GM12878 (cell line): ENCODE results near the gene SLIT2. TPM values are rescaled to one million over a fixed set of nuclear protein-coding genes. Genes with fewer than 3 reads are reported as not detected.

Experiments used
- ATAC-seq: fragments of 200-7000 bp; cut with Tn5 transposase; 3 replicates; pipeline ENCODE4 v1.9.1; 2020; ENCODE audit warnings: mild to moderate bottlenecking, moderate library complexity
- BruUV-seq: library from RNA; stranded (reverse); fragments of 400-500 nt; replicated peaks from 2 replicates; lab custom pipeline; 2021; lab: Mats Ljungman, UMichigan
- CTCF ChIA-PET: fragments of 300-600 bp; sonication (Branson Sonifier 250); formaldehyde crosslinking; extraction: SDS; loops from one replicate; lab custom pipeline; 2021; ENCODE audit warnings: inconsistent platforms; lab: Yijun Ruan, JAX
- POLR2A ChIA-PET: fragments of 350-600 bp; formaldehyde crosslinking; extraction: SDS; loops from one replicate; lab custom pipeline; 2021; ENCODE audit warnings: inconsistent platforms; lab: Charles Lee
- RAD21 ChIA-PET: fragments of 300-600 bp; sonication (Branson Sonifier 250); formaldehyde crosslinking; loops from one replicate; lab custom pipeline; 2023; ENCODE audit warnings: antibody characterized with exemption; ENCODE audit not compliant: unreplicated experiment; lab: Charles Lee
- SMC1A ChIA-PET: fragments of 300-600 bp; sonication (Branson Sonifier 250); formaldehyde crosslinking; loops from one replicate; lab custom pipeline; 2023; ENCODE audit not compliant: unreplicated experiment, uncharacterized antibody; lab: Charles Lee
- DNase-seq: peaks from one replicate; pipeline ENCODE4 v3.0.0-alpha.2; 2011; ENCODE audit warnings: low read depth, low spot score
- FAIRE-seq: peaks from 3 replicates; lab custom pipeline; 2011; peaks lifted over from hg19 to GRCh38; lab: Jason Lieb, UNC
- H2AFZ ChIP-seq: 2 replicates; pipeline ENCODE4 v1.6.0; 2011; ENCODE audit warnings: low read depth, low read length, control low read depth; ENCODE audit not compliant: control insufficient read depth
- H3K27ac ChIP-seq: 2 replicates; pipeline ENCODE4 v1.5.1; 2011; ENCODE audit warnings: control low read depth; ENCODE audit not compliant: control insufficient read depth, insufficient read depth
- H3K27me3 ChIP-seq, 2 experiments: replicated peaks in 1 of 2; 2 replicates each; pipeline versions ENCODE4 v1.6.0 to v1.6.1; 2011; ENCODE audit warnings: low read length in 1 of 2; ENCODE audit not compliant: control insufficient read depth in 2 of 2, insufficient read depth in 2 of 2
- H3K36me3 ChIP-seq, 2 experiments: 2 replicates each; pipeline ENCODE4 v1.5.1; 2011; ENCODE audit warnings: low read length in 1 of 2; ENCODE audit not compliant: control insufficient read depth in 2 of 2, insufficient read depth in 2 of 2
- H3K4me1 ChIP-seq: 2 replicates; pipeline ENCODE4 v1.6.1; 2011; ENCODE audit warnings: mild to moderate bottlenecking, low read length, moderate library complexity, mixed read lengths; ENCODE audit not compliant: control insufficient read depth, insufficient read depth
- H3K4me2 ChIP-seq: 2 replicates; pipeline ENCODE4 v1.6.0; 2011; ENCODE audit warnings: control low read depth; ENCODE audit not compliant: control insufficient read depth, insufficient read depth
- H3K4me3 ChIP-seq: fragments of 200-600 bp; sonication (generic); 2 replicates; pipeline ENCODE4 v1.5.1; 2016
- H3K79me2 ChIP-seq: 2 replicates; pipeline ENCODE4 v1.6.0; 2011; ENCODE audit warnings: low read length; ENCODE audit not compliant: control insufficient read depth, insufficient read depth
- H3K9ac ChIP-seq: 2 replicates; pipeline ENCODE4 v1.8.0; 2011; ENCODE audit warnings: low read length, control low read depth, mixed read lengths; ENCODE audit not compliant: control insufficient read depth, insufficient read depth
- H3K9me3 ChIP-seq: replicated peaks from 3 replicates; pipeline ENCODE4 v1.5.1; 2011; ENCODE audit warnings: mild to moderate bottlenecking, low read length; ENCODE audit not compliant: control insufficient read depth, insufficient read depth
- H4K20me1 ChIP-seq: 2 replicates; pipeline ENCODE4 v1.6.0; 2011; ENCODE audit not compliant: control insufficient read depth, insufficient read depth
- CBX3 ChIP-seq: fragments of 200-600 bp; sonication (generic); IDR thresholded peaks from 2 replicates; pipeline ENCODE4 v1.6.1; 2016; ENCODE audit warnings: low read depth, borderline replicate concordance
- EGR1 ChIP-seq, 2 experiments: IDR thresholded peaks; 1 replicate in 1 of 2; 2 replicates in 1 of 2; pipeline ENCODE4 v1.6.1; 2011 to 2012; ENCODE audit warnings: low read depth in 2 of 2, low read length in 2 of 2, borderline replicate concordance in 1 of 2, mild to moderate bottlenecking in 1 of 2, moderate library complexity in 1 of 2
- PAX5 ChIP-seq: IDR thresholded peaks from 2 replicates; pipeline ENCODE4 v1.6.1; 2011; ENCODE audit warnings: low read depth, low read length, borderline replicate concordance
- PBX3 ChIP-seq: IDR thresholded peaks from 2 replicates; pipeline ENCODE4 v1.6.1; 2011; ENCODE audit warnings: mild to moderate bottlenecking, low read depth, low read length, moderate library complexity; ENCODE audit not compliant: insufficient replicate concordance
- POU2F2 ChIP-seq: IDR thresholded peaks from 3 replicates; pipeline ENCODE4 v1.6.1; 2011; ENCODE audit warnings: low read depth, mild to moderate bottlenecking, low read length, borderline replicate concordance
- ZSCAN29 ChIP-seq: fragments of 450-650 bp; IDR thresholded peaks from 2 replicates; pipeline ENCODE4 v1.6.1; 2017; ENCODE audit warnings: mild to moderate bottlenecking, moderate library complexity
- WGBS: methylation state at CpG from one replicate; pipeline ENCODE4 v1.1.6; 2016; ENCODE audit warnings: low lambda C conversion rate; ENCODE audit not compliant: insufficient replicate concordance, insufficient coverage; ENCODE audit errors: missing lambda C conversion rate; 5-methylcytosine and 5-hydroxymethylcytosine counted together
- in situ Hi-C: fragments of 300-500 bp; cut with MboI; formaldehyde crosslinking; loops from 9 replicates; pipeline ENCODE4 v1.14.3; 2018; ENCODE audit warnings: mixed read lengths
- intact Hi-C: fragments of 100-400 bp; cut with micrococcal nuclease; formaldehyde crosslinking; loops from one replicate; pipeline ENCODE4 v1.14.2; 2022; ENCODE audit not compliant: unreplicated experiment
- polyA plus RNA-seq, 11 experiments: library from polyadenylated mRNA; depleted of rRNA in 4 of 11; unstranded in 6 of 11; stranded (reverse) in 5 of 11; fragments of >200 nt; fragmentation: Nextera tagmentation in 4 of 11; fragmentation: Illumina TruSeq in 1 of 11; extraction: Ambion mirVana in 4 of 11; extraction: Trizol in 1 of 11; gene quantifications; 1 replicate in 1 of 11; 2 replicates in 10 of 11; pipeline versions ENCODE4 v1.2.1 to v1.2.3, GENCODE V29; 2011 to 2016; ENCODE audit warnings: inconsistent platforms in 2 of 11, missing spikeins in 2 of 11, low read depth in 1 of 11
- total RNA-seq, 4 experiments: library from RNA; depleted of rRNA in 3 of 4; stranded (reverse); fragments of >200 nt in 3 of 4; fragmentation: Illumina TruSeq in 1 of 4; extraction: Trizol in 1 of 4; gene quantifications; 2 replicates each; pipeline versions ENCODE4 v1.2.1 to v1.2.3, GENCODE V29; 2013 to 2021

SLIT2 gene
- total and polyA plus RNA-seq, 10 of the 15 experiments (the other 5 are each of a cell fraction or from before 2014, with no cell fraction given): 0.01 to 0.05 TPM; not detected in 8

- TF ChIP-seq ZSCAN29 (no peak), PBX3 (no peak), EGR1 (IDR thresholded peaks at IDR 0.05; ENCODE audit: borderline replicate concordance in 1 of 2, low read depth in 2 of 2, low read length in 2 of 2) (no peak)
- TF ChIP-seq, all 136 proteins: peak for 0
Observed at GRCh38 chr4:20253735-20254409, 2.2 kb downstream of the SLIT2 start (continued).

- ChIA-PET POLR2A (no interaction called here), SMC1A (no interaction called here), CTCF (no interaction called here), RAD21 (no interaction called here)
- Histone ChIP-seq H3K4me3 (no peak overlapping the region), H3K79me2 (no peaks in the 10 kb centered on the region), H3K27ac (no peak overlapping the region), H3K4me1 (no peaks in the 10 kb centered on the region), H3K4me2 (no peak overlapping the region), H3K36me3 (no peaks in the 10 kb centered on the region), H2AFZ (no peak overlapping the region), H4K20me1 (no peaks in the 10 kb centered on the region), H3K9ac (no peak overlapping the region), H3K9me3 (no peaks in the 10 kb centered on the region; the same call in 2 of the 3 replicates), H3K27me3 (peaks cover 4 to 12% of the 10 kb centered on the region in 2 experiments)
- TF ChIP-seq POU2F2 (no peak), PAX5 (no peak), CBX3 (no peak)
- no TSS peak for BruUV-seq
- DNase-seq: no peak
- WGBS: 3% methylated on average over 56 of the region's 72 CpGs
- in situ Hi-C loops (no loop called here), intact Hi-C loops (no loop called here)
- no peak for FAIRE-seq
- ATAC-seq: no peak
Observed at GRCh38 chr4:20254511-20255250, 3.0 kb downstream of the SLIT2 start.
